Measurements from ENCODE around the gene AGPAT2.
A peak's percentile ranks its signal among the peaks of the same experiment; 100 is the strongest.

Gene AGPAT2

DNA sequence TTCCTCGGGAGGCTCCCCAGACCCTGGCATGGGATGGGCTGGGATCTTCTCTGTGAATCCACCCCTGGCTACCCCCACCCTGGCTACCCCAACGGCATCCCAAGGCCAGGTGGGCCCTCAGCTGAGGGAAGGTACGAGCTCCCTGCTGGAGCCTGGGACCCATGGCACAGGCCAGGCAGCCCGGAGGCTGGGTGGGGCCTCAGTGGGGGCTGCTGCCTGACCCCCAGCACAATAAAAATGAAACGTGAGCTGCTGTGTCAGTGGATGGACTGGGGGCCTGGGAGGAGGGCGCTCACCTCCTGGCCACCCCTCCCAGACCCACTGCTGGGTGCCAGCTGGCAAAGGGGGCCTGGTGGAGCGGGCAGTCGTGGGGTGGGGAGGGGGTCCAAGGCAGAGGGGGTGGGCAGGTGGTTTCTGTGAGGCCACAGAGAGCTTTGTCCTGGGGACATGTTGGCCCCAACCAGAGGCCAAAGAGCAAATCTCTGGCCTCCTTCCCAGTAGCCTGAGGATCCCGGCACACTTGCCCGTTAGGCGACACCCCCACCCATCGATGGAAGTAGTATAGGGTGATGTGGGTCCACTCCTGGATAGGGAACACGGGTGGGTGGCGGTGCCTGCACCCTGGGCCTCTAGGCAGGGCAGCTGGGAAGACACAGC, 14.7 kb downstream of the AGPAT2 start:
- TF ChIP-seq, protein P1, sequence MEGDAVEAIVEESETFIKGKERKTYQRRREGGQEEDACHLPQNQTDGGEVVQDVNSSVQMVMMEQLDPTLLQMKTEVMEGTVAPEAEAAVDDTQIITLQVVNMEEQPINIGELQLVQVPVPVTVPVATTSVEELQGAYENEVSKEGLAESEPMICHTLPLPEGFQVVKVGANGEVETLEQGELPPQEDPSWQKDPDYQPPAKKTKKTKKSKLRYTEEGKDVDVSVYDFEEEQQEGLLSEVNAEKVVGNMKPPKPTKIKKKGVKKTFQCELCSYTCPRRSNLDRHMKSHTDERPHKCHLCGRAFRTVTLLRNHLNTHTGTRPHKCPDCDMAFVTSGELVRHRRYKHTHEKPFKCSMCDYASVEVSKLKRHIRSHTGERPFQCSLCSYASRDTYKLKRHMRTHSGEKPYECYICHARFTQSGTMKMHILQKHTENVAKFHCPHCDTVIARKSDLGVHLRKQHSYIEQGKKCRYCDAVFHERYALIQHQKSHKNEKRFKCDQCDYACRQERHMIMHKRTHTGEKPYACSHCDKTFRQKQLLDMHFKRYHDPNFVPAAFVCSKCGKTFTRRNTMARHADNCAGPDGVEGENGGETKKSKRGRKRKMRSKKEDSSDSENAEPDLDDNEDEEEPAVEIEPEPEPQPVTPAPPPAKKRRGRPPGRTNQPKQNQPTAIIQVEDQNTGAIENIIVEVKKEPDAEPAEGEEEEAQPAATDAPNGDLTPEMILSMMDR (conservative IDR thresholded peaks at IDR 0.05; ENCODE audit: low read depth, low read length) = no peak
- no peak overlapping the region for H3K4me3 ChIP-seq (ENCODE audit: low read length)
- no peak for DNase-seq (ENCODE audit: low read depth)

DNA sequence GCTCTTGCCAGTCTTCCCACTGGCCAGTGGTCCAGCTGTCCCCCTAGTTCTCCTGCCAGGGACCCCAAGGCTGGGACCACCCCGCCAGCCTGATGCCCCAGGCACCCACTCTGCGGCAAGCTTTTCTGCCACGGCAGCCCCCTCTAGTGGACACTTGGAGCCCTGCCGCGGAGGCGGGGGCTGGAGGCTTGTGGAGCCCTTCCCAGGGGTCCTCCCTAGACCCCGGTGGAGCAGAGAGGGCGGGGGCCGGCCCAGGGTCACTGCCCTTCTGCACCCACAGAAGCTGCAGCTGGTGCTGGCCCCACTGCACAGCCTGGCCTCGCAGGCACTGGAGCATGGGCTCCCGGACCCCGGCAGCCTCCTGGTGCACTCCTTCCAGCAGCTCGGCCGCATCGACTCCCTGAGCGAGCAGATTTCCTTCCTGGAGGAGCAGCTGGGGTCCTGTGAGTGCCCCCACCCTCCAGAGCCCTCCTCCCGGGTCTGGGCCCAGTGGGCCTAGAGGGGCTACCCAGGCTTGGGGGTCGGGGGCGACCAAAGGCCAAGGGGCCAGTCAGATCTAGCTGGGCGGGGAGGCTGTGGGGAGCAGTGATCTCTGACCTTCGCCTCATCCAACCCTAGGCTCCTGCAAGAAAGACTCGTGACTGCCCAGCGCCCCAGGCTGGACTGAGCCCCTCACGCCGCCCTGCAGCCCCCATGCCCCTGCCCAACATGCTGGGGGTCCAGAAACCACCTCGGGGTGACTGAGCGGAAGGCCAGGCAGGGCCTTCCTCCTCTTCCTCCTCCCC, 15.4 kb downstream of the AGPAT2 start:
- no peak for DNase-seq (ENCODE audit: low read depth)
- no peak overlapping the region for H3K4me3 ChIP-seq (ENCODE audit: low read length)
- TF ChIP-seq, protein P1 (conservative IDR thresholded peaks at IDR 0.05; ENCODE audit: low read depth, low read length) = peak; percentile 91

DNA sequence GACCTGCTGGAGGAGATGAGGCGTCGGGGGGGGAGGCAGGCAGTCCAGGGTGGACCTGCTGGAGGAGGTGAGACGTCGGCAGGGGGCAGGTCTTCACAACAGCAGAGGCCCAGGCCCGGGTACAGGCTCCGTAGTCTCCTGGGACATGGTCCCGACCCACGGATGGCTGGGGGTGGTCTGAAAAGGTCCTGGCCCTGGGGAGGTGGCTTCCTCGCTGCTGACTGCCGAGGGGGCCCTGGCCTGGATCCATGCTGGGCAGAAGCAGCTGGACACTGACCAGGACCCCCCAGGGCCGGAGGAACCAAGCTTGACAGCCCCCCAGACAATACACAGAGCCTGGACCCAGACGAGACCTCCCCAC, 16.0 kb downstream of the AGPAT2 start:
- H3K4me3 ChIP-seq (ENCODE audit: low read length) = no peak overlapping the region

DNA sequence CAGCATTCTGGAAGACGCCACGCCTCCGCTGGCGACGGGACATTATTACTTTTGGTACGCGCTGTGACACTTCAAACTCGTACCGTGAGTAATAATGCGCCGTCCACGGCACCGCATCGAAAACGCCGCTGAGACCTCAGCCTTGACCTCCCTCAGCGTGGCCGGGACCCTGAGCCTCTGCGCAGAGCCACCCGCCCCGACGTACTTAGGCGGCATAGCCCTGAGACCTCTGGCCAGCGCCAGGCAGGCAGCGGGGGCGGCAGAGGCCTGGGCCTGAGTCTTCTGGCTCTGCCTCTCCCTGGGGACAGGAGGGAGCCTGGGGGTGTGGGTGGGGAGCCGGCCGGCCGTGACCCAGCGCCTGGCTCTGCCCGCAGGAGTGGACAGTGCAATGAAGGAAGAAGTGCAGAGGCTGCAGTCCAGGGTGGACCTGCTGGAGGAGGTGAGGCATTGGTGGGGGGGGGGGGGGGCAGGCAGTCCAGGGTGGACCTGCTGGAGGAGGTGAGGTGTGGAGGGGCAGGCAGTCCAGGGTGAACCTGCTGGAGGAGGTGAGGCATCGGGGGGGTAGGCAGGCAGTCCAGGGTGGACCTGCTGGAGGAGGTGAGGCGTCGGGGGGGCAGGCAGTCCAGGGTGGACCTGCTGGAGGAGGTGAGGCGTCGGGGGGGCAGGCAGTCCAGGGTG, 16.5 kb downstream of the AGPAT2 start:
- no peak for DNase-seq (ENCODE audit: low read depth)
- H3K4me3 ChIP-seq (ENCODE audit: low read length) = no peak overlapping the region
- TF ChIP-seq, protein P1 (conservative IDR thresholded peaks at IDR 0.05; ENCODE audit: low read depth, low read length) = no peak

More for the DNA sequence above, 16.0 kb downstream of the AGPAT2 start:
- DNase-seq (ENCODE audit: low read depth) = no peak
- TF ChIP-seq, protein P1 (conservative IDR thresholded peaks at IDR 0.05; ENCODE audit: low read depth, low read length) = no peak

DNA sequence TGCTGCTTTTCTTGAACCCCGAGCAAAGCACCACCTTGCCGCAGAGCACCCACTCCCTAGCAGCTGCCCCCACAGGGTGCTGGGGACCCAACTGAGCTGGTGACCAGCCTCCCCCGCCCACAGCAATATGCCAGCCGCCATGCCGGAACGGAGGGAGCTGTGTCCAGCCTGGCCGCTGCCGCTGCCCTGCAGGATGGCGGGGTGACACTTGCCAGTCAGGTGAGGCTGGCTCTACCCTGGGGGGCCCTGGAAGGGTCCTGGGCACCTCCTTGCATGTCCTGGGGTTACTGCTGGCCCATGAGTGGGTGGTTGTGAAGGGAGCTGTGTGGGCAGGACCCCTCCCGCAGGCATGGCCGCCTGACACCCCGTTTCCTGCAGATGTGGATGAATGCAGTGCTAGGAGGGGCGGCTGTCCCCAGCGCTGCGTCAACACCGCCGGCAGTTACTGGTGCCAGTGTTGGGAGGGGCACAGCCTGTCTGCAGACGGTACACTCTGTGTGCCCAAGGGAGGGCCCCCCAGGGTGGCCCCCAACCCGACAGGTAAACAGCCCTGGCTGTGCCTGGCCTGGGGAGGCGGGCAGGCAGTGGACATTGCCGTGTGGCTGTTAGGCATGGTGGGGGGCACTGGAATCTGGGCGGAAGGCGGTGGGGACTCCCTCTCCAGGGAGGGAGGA, 17.3 kb downstream of the AGPAT2 start:
- H3K4me3 ChIP-seq (ENCODE audit: low read length) = no peak overlapping the region
- TF ChIP-seq, protein P1 (conservative IDR thresholded peaks at IDR 0.05; ENCODE audit: low read depth, low read length) = no peak
- DNase-seq (ENCODE audit: low read depth) = no peak

DNA sequence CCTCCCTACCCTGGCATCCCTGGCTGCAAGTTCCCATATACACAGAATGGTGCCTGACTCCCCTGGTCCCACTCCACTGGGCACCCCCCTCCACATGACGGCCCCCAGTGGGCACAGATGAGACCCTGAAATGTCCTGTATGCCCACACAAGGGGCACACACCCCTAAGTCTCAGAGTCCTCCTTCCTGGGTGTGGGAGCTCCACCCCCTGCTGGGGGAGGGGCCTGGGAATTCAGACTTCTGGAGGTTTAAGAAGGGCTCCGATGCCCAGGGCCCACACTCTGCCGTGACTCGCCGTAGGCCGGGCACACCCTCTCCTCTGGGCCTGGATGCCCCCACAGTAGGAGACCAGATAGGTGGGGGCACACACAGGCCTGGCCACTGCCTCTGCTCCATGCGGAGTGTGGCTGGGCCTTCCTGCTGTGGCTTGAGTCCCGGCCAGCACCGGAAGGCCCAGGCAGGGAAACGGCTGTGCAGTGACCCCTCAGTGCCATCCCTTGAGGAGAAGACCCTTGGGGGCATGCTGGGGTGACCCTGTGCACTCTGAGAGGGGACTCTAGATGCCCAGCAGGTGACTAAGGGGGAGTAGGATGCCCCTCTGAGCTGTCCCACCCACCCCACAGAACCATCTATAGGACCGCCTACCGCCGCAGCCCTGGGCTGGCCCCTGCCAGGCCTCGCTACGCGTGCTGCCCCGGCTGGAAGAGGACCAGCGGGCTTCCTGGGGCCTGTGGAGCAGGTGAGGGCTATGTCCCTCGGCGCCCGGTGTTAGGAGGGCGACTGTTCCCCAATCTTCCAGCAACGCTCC, 18.1 kb downstream of the AGPAT2 start:
- DNase-seq (ENCODE audit: low read depth) = no peak
- H3K4me3 ChIP-seq (ENCODE audit: low read length) = no peak overlapping the region

More for the DNA sequence above, 18.1 kb downstream of the AGPAT2 start:
- TF ChIP-seq, protein P1 (conservative IDR thresholded peaks at IDR 0.05; ENCODE audit: low read depth, low read length) = no peak

All from retinal pigment epithelial cell (primary cell).